Stomach smooth muscle (tissue), 2 donors: ENCODE measurements around the gene PNMA6F.

Source experiments
- H3K27ac ChIP-seq: one replicate; pipeline ENCODE4 v1.7.0; 2013; ENCODE audit warnings: mild to moderate bottlenecking, low read length, inconsistent platforms
- H3K27me3 ChIP-seq, 2 donors: one replicate each; pipeline ENCODE4 v1.7.0; 2013; ENCODE audit warnings: low read length in 2 of 2; ENCODE audit not compliant: insufficient read depth in 2 of 2, control insufficient read depth in 1 of 2
- H3K36me3 ChIP-seq, 2 donors: one replicate each; pipeline ENCODE4 v1.7.0; 2013; ENCODE audit warnings: low read length in 2 of 2; ENCODE audit not compliant: control insufficient read depth in 2 of 2, insufficient read depth in 2 of 2
- H3K4me1 ChIP-seq: one replicate; pipeline ENCODE4 v1.7.0; 2013; ENCODE audit warnings: low read length; ENCODE audit not compliant: control insufficient read depth, insufficient read depth
- H3K4me3 ChIP-seq, 2 donors: one replicate each; pipeline ENCODE4 v1.7.0; 2013; ENCODE audit warnings: low read length in 2 of 2
- H3K9ac ChIP-seq, 2 donors: one replicate each; pipeline ENCODE4 v1.7.0; 2013; ENCODE audit warnings: low read length in 2 of 2, mild to moderate bottlenecking in 1 of 2
- H3K9me3 ChIP-seq, 2 donors: one replicate each; pipeline ENCODE4 v1.7.0; 2013; ENCODE audit warnings: low read length in 2 of 2; ENCODE audit not compliant: control insufficient read depth in 2 of 2
- donor health status: healthy.
- donor health status: Pancreatic carcinoma.

PNMA6F gene

DNA sequence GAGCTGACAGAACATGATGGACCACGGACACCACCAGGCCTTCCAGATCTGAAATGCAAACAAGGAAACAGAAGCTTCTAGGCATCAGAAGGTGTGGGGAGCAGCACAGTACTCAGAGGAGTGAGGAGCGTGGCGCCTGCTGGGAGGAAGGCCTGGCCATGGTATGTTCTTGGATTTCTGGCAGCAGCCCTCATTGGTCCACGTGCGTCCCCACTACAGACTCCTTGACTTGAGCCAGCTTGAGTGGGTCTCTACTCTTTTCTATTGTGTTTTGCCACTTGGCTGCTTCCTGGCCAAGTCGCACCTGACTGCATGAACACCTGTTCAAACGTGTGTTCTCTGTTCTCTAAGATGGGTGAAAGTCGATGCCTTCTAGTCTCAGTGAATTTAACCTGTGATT is 30.4 kb upstream of the PNMA6F start:
- Histone ChIP-seq H3K4me3 (no peak overlapping the region), H3K4me1 (no peaks in the 10 kb centered on the region), H3K9me3 (no peaks in the 10 kb centered on the region), H3K27ac (no peak overlapping the region), H3K9ac (no peak overlapping the region), H3K27me3 (peaks cover 0 to 6% of the 10 kb centered on the region in 2 donors), H3K36me3 (peaks cover 0 to 6% of the 10 kb centered on the region in 2 donors)

DNA sequence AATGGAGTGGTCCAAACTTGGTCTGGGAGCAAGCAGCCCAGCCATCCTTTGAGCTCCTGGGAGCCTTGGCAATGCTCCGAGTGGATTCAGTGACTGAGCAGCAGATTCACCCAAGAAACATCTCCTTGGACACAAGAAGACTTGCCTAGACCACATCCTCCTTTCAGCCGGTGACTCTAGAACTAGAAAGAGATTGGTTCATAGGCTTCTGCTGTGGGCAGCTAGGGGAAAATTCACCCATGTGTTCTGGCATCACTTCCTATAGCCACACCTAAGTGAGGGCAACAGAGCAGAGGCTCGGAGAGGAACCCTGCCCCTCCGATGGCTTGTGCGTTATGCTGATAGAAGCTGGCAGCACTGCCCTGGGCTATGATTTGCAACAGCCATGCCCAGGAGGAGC is 28.4 kb upstream of the PNMA6F start:
- H3K9ac ChIP-seq = no peak overlapping the region
- no peak overlapping the region for H3K4me3 ChIP-seq
- H3K4me1 ChIP-seq = no peaks in the 10 kb centered on the region
- H3K27ac ChIP-seq = no peak overlapping the region
- no peaks in the 10 kb centered on the region for H3K9me3 ChIP-seq
- peaks cover 0 to 4% of the 10 kb centered on the region in 2 donors for H3K27me3 ChIP-seq
- peaks cover 0 to 10% of the 10 kb centered on the region in 2 donors for H3K36me3 ChIP-seq

DNA sequence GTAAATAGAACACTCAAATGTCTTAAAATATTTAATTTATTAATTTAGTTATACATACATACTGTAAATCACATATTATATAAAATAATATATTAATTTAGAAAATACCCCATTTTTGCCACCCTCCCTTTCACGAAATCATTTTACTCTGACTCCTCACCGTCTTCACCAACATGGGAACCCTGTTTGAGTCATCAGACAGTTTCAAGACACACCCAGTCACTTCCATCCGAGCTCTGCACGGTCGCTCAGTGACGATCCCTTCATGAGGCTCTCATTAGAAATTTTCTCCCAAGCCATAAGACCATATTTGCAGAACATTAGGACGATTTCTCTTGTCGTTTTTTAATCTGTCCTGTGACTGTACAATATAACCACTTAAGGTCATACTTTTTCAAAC is 26.9 kb upstream of the PNMA6F start:
- peaks cover 0 to 7% of the 10 kb centered on the region in 2 donors for H3K27me3 ChIP-seq
- H3K36me3 ChIP-seq = peaks cover 3 to 10% of the 10 kb centered on the region in 2 donors
- H3K9ac ChIP-seq = no peak overlapping the region
- no peak overlapping the region for H3K27ac ChIP-seq
- H3K4me1 ChIP-seq = no peaks in the 10 kb centered on the region
- no peak overlapping the region for H3K4me3 ChIP-seq
- H3K9me3 ChIP-seq = no peaks in the 10 kb centered on the region

DNA sequence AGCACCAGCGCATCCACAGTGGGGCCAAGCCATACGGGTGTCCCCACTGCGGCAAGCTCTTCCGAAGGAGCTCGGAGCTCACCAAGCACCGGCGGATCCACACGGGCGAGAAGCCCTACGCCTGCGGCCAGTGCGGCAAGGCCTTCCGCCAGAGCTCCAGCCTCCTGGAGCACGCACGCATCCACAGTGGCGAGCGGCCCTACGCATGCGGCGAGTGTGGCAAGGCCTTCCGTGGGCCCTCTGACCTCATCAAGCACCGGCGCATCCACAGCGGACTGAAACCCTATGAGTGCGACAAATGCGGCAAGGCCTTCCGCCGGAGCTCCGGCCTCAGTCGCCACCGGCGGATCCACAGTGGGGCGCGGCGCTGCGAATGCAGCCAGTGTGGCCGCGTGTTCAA is 26.0 kb upstream of the PNMA6F start:
- Histone ChIP-seq H3K36me3 (peaks cover 3 to 10% of the 10 kb centered on the region in 2 donors), H3K27me3 (peaks cover 0 to 5% of the 10 kb centered on the region in 2 donors), H3K4me1 (no peaks in the 10 kb centered on the region)

DNA sequence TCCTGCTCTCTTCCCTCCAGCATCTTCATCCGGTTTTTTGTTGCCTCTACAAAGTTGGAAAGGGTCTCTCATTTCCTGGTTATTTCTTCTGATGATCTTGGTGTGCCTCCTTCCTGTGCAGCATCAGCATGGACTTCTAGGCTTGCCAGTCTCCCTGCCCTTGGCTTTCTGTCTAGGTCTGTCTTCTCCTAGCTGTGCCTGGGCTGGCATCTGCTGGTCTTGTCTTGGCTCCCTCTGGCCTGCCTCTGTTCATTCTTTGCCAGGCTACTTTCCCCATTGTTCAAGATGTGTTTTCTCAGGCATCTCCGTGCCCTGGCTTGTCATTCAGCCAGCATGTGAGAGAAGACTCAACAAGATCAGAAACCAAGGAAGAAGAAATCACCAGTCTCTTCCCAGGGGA is 22.1 kb upstream of the PNMA6F start:
- Histone ChIP-seq H3K9ac (no peak overlapping the region), H3K4me1 (no peaks in the 10 kb centered on the region), H3K4me3 (no peak overlapping the region), H3K27me3 (peaks cover 0 to 7% of the 10 kb centered on the region in 2 donors), H3K36me3 (peaks cover 8% of the 10 kb centered on the region in 2 donors), H3K9me3 (peaks cover 0 to 2% of the 10 kb centered on the region in 2 donors), H3K27ac (no peak overlapping the region)

More for the DNA sequence above, 26.0 kb upstream of the PNMA6F start:
- no peak overlapping the region for H3K9ac ChIP-seq
- H3K27ac ChIP-seq = no peak overlapping the region
- H3K4me3 ChIP-seq = no peak overlapping the region
- no peaks in the 10 kb centered on the region for H3K9me3 ChIP-seq

DNA sequence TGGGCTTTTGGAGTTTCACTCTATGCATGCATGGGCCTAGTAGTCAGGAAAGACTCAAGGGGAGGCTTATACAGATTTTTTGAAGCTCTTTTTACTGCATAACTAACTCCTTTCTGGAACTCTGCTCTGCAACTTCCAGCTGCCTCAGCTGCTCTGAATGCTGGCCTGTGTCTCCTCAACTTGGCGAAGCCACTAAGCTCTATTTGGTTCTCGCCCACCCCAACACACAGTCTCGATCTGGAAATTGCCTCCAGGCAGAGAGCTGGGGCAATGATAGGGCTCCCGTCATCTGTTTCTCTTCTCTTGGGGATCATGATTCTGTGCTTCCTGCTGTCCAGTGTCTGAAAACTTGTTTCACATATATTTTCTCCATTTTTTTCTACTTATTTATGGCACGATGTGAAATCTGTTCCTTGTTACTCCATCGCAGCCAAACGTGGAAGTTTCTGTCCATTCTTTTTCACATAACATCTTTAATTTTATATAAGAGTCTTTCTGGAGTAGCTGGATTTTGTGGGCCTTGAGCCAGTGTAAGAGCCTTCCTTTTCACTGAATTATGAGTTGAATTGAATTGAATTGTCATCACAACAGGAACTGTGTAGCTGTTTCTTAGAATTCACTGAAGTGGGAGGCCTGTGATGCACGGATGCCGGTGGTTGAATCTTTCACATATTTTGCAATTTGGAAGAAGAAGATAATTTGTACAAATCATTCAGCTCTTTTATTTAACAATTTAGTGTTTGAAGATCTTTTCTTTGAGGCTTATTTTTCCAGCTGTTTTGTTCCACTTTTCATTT is 21.4 kb upstream of the PNMA6F start:
- H3K9me3 ChIP-seq = peaks cover 0 to 3% of the 10 kb centered on the region in 2 donors
- peaks cover 8% of the 10 kb centered on the region in 2 donors for H3K36me3 ChIP-seq
- peaks cover 0 to 7% of the 10 kb centered on the region in 2 donors for H3K27me3 ChIP-seq
- no peak overlapping the region for H3K27ac ChIP-seq
- H3K9ac ChIP-seq = no peak overlapping the region
- H3K4me3 ChIP-seq = no peak overlapping the region
- no peaks in the 10 kb centered on the region for H3K4me1 ChIP-seq

DNA sequence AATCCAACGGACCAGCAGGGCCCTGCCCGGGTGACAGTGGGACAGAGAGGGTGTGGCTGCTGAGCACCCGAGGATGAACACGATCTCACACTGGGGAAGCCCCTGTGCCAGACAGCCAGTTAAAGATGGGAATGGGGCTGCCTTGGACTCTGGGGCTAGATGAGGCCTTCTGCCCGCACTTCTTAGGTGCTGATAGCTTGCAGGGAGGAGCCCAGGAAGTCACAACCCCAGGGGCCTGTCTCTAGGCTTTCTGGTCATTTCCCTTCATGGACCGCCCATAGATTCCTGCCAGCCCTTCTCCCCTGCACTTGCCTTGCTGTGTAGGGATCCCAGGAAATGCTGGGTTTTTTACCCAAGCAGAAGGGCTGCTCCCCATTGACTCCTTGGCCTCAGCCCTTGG is 18.5 kb upstream of the PNMA6F start:
- peaks cover 0 to 7% of the 10 kb centered on the region in 2 donors for H3K27me3 ChIP-seq
- H3K27ac ChIP-seq = no peak overlapping the region
- peaks cover 0 to 3% of the 10 kb centered on the region in 2 donors for H3K9me3 ChIP-seq
- no peak overlapping the region for H3K9ac ChIP-seq
- peaks cover 8% of the 10 kb centered on the region for H3K4me1 ChIP-seq
- H3K36me3 ChIP-seq = peaks cover 8 to 10% of the 10 kb centered on the region in 2 donors
- no peak overlapping the region for H3K4me3 ChIP-seq

DNA sequence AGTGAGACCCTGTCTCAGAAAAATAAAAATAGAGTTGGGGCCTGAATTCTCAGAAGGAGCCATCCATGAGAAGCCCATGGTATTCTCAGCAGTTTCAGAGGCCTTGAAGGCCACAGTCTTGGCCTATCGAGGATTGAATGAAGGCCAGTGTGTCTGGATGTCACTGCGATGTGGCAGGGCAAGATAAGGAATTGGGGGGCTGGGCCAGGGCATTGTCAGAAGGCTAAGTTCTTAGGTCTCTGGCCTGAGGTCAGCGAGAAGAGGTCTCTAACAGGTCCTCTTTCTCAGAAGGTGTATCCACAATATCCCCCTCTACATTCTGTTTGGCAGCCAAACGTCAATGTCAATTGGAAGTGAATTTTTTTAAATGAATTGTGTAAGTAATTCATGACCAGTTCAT is 18.1 kb upstream of the PNMA6F start:
- Histone ChIP-seq H3K36me3 (peaks cover 8 to 10% of the 10 kb centered on the region in 2 donors), H3K27me3 (peaks cover 0 to 5% of the 10 kb centered on the region in 2 donors), H3K4me1 (peaks cover 11% of the 10 kb centered on the region), H3K9ac (no peak overlapping the region), H3K4me3 (no peak overlapping the region), H3K9me3 (peaks cover 0 to 3% of the 10 kb centered on the region in 2 donors), H3K27ac (no peak overlapping the region)

DNA sequence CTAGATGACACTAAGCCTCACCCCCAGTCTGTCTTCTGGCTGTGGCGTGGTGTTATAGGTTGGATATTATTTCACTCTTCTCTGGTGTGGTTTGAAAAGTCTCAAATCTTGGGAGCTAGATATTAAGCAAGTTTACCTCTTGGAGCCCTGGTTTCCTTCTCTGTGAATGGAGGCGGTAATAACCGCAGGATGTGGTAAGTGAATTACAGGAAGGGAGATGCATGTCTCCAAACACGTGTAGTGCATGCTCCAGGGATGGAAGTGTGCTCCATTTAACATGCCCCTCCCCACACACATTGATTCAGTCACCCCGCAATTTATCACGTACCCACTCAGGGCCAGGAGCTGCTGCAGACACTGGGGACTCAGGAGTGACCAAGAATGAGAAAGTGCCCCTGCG is 17.3 kb upstream of the PNMA6F start:
- Histone ChIP-seq H3K27ac (no peak overlapping the region), H3K27me3 (peaks cover 0 to 2% of the 10 kb centered on the region in 2 donors), H3K9ac (no peak overlapping the region), H3K4me1 (peaks cover 11% of the 10 kb centered on the region), H3K4me3 (no peak overlapping the region), H3K36me3 (peaks cover 5 to 10% of the 10 kb centered on the region in 2 donors), H3K9me3 (peaks cover 0 to 3% of the 10 kb centered on the region in 2 donors)

DNA sequence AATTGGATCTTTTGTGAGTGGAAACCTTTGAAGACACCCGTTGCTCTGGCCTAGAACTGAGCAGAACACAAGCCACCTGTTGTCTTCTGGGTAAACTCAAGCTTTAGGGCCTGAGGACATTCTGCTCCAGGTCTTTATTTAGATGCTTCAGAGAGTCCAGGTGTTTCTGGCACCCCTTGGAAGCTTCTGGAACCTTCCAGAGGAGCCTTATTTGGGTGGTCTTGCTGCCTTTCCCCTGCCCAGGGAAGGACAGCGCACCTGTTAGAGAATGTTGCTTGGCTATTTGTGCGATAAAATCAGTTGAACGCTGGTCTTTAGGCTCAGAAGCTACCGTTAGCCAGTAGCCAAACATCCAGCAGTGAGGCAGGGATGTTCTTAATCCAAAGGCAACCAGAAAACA is 15.4 kb upstream of the PNMA6F start:
- H3K4me3 ChIP-seq = no peak overlapping the region
- H3K27me3 ChIP-seq = peaks cover 0 to 2% of the 10 kb centered on the region in 2 donors
- H3K36me3 ChIP-seq = peaks cover 5 to 10% of the 10 kb centered on the region in 2 donors
- peaks cover 11% of the 10 kb centered on the region for H3K4me1 ChIP-seq
- no peak overlapping the region for H3K27ac ChIP-seq
- no peak overlapping the region for H3K9ac ChIP-seq
- peaks cover 0 to 3% of the 10 kb centered on the region in 2 donors for H3K9me3 ChIP-seq
